CD4-positive, alpha-beta T cell treated with Interleukin-6 at 100 ng/mL for 8 hours (primary cell): Measurements from ENCODE around the gene ZDHHC22.
A peak's percentile ranks its signal among the peaks of the same experiment; 100 is the strongest.

Experiments
- DNase-seq: peaks from one replicate; pipeline ENCODE4 v3.0.0-alpha.2; 2020; ENCODE audit warnings: mixed read lengths, low spot score

ZDHHC22 gene

GRCh38 chr14:77103475-77103874 is 38.1 kb downstream of the ZDHHC22 start:
- no peak for DNase-seq

GRCh38 chr14:77102154-77102553 is 39.4 kb downstream of the ZDHHC22 start:
- DNase-seq = no peak

GRCh38 chr14:77100961-77101360 is 40.6 kb downstream of the ZDHHC22 start:
- no peak for DNase-seq

- no peak for DNase-seq
Observed at GRCh38 chr14:77099425-77100167, 42.0 kb downstream of the ZDHHC22 start.

GRCh38 chr14:77098529-77099353 is 42.9 kb downstream of the ZDHHC22 start:
- DNase-seq = peak; percentile 9

- peak; percentile 99 for DNase-seq
Observed at GRCh38 chr14:77097700-77098528, 43.7 kb downstream of the ZDHHC22 start, which contains the start of gene CIPC. TSS of gene CIPC (plus strand) at chr14:77098258. CDS start at chr14:77105709, 7,451 bp downstream.

- no peak for DNase-seq
Observed at GRCh38 chr14:77097006-77097699, 44.4 kb downstream of the ZDHHC22 start.

- peak; percentile 70 for DNase-seq
Observed at GRCh38 chr14:77094672-77095284, 46.8 kb downstream of the ZDHHC22 start.

- DNase-seq = no peak
Observed at GRCh38 chr14:77092676-77093075, 48.9 kb downstream of the ZDHHC22 start.

- DNase-seq = no peak
Observed at GRCh38 chr14:77091518-77091917, 50.1 kb downstream of the ZDHHC22 start.

GRCh38 chr14:77088645-77089044 is 52.9 kb downstream of the ZDHHC22 start:
- no peak for DNase-seq

GRCh38 chr14:77088219-77088618 is 53.4 kb downstream of the ZDHHC22 start:
- no peak for DNase-seq

GRCh38 chr14:77087631-77088030 is 54.0 kb downstream of the ZDHHC22 start:
- DNase-seq = no peak

- no peak for DNase-seq
Observed at GRCh38 chr14:77086951-77087350, 54.6 kb downstream of the ZDHHC22 start.

GRCh38 chr14:77086017-77086727 is 55.4 kb downstream of the ZDHHC22 start:
- DNase-seq = no peak

GRCh38 chr14:77085538-77085937 is 56.1 kb downstream of the ZDHHC22 start:
- no peak for DNase-seq

- DNase-seq = no peak
Observed at GRCh38 chr14:77084985-77085384, 56.6 kb downstream of the ZDHHC22 start.

GRCh38 chr14:77083082-77083481 is 58.5 kb downstream of the ZDHHC22 start:
- DNase-seq = no peak

GRCh38 chr14:77082356-77082755 is 59.2 kb downstream of the ZDHHC22 start:
- no peak for DNase-seq
